Mesendoderm (in vitro differentiated cells): Measurements from ENCODE around the gene ORC1.

Source experiments
- DNase-seq: peaks from one replicate; pipeline ENCODE4 v3.0.0; 2013
- H2AK5ac ChIP-seq: 2 replicates; pipeline ENCODE4 v1.6.1; 2013; ENCODE audit warnings: low read length, inconsistent platforms
- H2BK120ac ChIP-seq: 2 replicates; pipeline ENCODE4 v1.6.1; 2013; ENCODE audit warnings: low read depth, mild to moderate bottlenecking, low read length, moderate library complexity, mixed read lengths
- H2BK15ac ChIP-seq: replicated peaks from 2 replicates; pipeline ENCODE4 v1.6.1; 2013; ENCODE audit warnings: low read depth, mild to moderate bottlenecking, moderate library complexity
- H2BK5ac ChIP-seq: 2 replicates; pipeline ENCODE4 v1.6.1; 2013; ENCODE audit warnings: low read length, inconsistent platforms
- H3K18ac ChIP-seq: 2 replicates; pipeline ENCODE4 v1.6.1; 2013; ENCODE audit warnings: mild to moderate bottlenecking, low read length, mixed read lengths
- H3K23ac ChIP-seq: one replicate; pipeline ENCODE4 v1.6.1; 2013; ENCODE audit warnings: low read length
- H3K27ac ChIP-seq: 2 replicates; pipeline ENCODE4 v1.5.1; 2013; ENCODE audit warnings: low read depth, mild to moderate bottlenecking, inconsistent platforms, low read length, moderate library complexity
- H3K27me3 ChIP-seq: 2 replicates; pipeline ENCODE4 v1.6.1; 2013; ENCODE audit warnings: low read length, control low read depth, mild to moderate bottlenecking, inconsistent platforms; ENCODE audit not compliant: insufficient read depth, poor library complexity
- H3K36me3 ChIP-seq: 2 replicates; pipeline ENCODE4 v1.6.1; 2013; ENCODE audit warnings: low read length, inconsistent platforms; ENCODE audit not compliant: control insufficient read depth, insufficient read depth
- H3K4ac ChIP-seq: one replicate; pipeline ENCODE4 v1.6.1; 2013; ENCODE audit warnings: low read depth, mild to moderate bottlenecking, low read length, moderate library complexity
- H3K4me1 ChIP-seq: 2 replicates; pipeline ENCODE4 v1.6.1; 2013; ENCODE audit warnings: low read depth, low read length, inconsistent platforms; ENCODE audit not compliant: control insufficient read depth
- H3K4me2 ChIP-seq: 2 replicates; pipeline ENCODE4 v1.6.1; 2013; ENCODE audit warnings: low read length
- H3K4me3 ChIP-seq: 2 replicates; pipeline ENCODE4 v1.5.1; 2013; ENCODE audit warnings: mild to moderate bottlenecking, low read length
- H3K56ac ChIP-seq: one replicate; pipeline ENCODE4 v1.6.1; 2013; ENCODE audit warnings: low read length
- H3K79me1 ChIP-seq: 2 replicates; pipeline ENCODE4 v1.6.1; 2013; ENCODE audit warnings: low read length, inconsistent platforms
- H3K79me2 ChIP-seq: 2 replicates; pipeline ENCODE4 v1.6.1; 2013; ENCODE audit warnings: mild to moderate bottlenecking, low read length; ENCODE audit not compliant: control insufficient read depth, insufficient read depth
- H3K9ac ChIP-seq: 2 replicates; pipeline ENCODE4 v1.6.1; 2013; ENCODE audit warnings: low read length, inconsistent platforms
- H4K5ac ChIP-seq: one replicate; pipeline ENCODE4 v1.6.1; 2013; ENCODE audit warnings: low read length
- H4K8ac ChIP-seq: one replicate; pipeline ENCODE4 v1.6.1; 2013; ENCODE audit warnings: low read depth, mild to moderate bottlenecking, control low read depth, low read length, moderate library complexity
- WGBS: extraction: QIAGEN DNeasy Blood & Tissue Kit; methylation state at CpG from one replicate; pipeline ENCODE4 v1.1.7; 2013; ENCODE audit warnings: low lambda C conversion rate, missing lambda C conversion rate; ENCODE audit not compliant: insufficient coverage; ENCODE audit errors: extremely low coverage; 5-methylcytosine and 5-hydroxymethylcytosine counted together

The ORC1 gene

DNA sequence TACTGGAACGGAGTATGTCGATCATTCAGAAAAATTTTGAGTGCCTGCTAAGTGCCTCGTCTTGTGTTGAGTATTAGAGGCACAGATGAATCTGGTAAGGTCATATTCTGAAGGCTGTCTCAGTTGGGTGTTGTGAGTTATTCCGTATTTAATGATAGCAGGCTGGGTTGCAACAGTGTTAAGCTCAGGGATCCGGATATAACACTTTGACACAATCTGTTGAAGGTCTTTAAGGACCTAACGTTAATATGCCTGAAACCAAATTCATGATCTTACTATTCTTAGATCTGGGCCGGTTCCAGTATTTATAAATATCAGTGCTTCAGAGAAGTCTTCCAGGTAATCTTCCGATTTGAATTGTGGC, 734 bp upstream of the ORC1 start:
- Histone ChIP-seq H3K18ac (peak overlapping the region; percentile 78), H2BK120ac (no peak overlapping the region), H3K56ac (peak overlapping the region; percentile 94), H3K9ac (peak overlapping the region; percentile 88), H2BK15ac (no peak overlapping the region), H3K79me2 (peaks cover 48% of the 10 kb centered on the region), H3K4me3 (peak overlapping the region; percentile 67), H2AK5ac (no peak overlapping the region), H4K5ac (no peak overlapping the region), H3K4me1 (peaks cover 2% of the 10 kb centered on the region), H4K8ac (no peak overlapping the region), H3K79me1 (peaks cover 18% of the 10 kb centered on the region), H3K36me3 (peaks cover 14% of the 10 kb centered on the region), H2BK5ac (no peak overlapping the region), H3K27me3 (no peaks in the 10 kb centered on the region), H3K27ac (peak overlapping the region; percentile 57), H3K23ac (no peak overlapping the region), H3K4me2 (peak overlapping the region; percentile 71), H3K4ac (peak overlapping the region; percentile 38)
- WGBS: no CpG with 5 or more reads among the region's 8 CpGs
- DNase-seq: no peak

DNA sequence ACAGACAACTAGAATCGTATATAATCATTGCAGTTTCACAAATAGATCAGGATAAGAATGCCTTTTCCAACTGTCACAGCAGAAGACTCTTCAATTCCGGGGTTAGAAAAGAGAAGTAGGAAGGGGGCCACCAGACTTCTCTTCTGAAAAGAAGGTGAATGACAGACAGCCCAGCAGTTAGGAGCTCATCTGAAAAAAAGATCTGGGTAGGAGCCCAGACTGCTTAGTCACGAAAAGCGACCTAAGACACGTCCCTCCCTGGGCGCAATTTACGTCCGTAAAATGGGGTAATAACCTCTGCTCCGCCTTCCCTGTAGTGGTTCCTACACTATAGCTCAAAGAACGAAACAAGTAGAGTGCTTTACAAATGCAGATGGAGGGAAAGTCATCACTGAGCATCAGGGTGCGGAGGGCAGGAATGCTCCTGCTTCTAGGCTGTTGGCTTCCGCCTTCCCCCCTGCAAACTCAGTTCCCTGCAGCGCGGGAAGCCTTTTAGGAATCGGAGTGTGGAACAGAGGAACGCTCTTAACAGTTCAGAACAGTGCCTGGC, 582 bp downstream of the ORC1 start:
- no CpG with 5 or more reads among the region's 16 CpGs for WGBS

DNA sequence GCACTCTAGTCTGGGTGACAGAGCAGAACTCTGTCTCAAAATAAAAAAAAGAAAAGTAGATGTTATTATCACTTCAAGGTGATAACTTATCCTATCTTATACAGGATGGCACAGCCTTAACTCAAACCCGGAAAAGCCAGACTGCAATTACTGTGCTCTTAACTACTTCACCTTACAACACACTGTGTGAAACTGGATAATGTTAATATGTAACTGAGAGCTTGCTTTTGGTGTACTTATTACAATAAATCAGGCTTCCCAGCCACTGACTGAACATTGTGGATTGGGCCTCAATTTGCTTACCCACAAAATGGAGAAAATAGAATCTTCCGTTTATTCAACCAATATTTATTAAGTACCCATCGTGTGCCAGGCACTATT, 1.4 kb downstream of the ORC1 start:
- Histone ChIP-seq H3K4me3 (no peak overlapping the region), H4K8ac (no peak overlapping the region), H3K27ac (no peak overlapping the region), H2BK15ac (no peak overlapping the region), H3K79me1 (peaks cover 20% of the 10 kb centered on the region), H3K9ac (peak overlapping the region; percentile 97), H3K4me2 (peak overlapping the region; percentile 30), H3K23ac (no peak overlapping the region), H2AK5ac (no peak overlapping the region), H2BK120ac (no peak overlapping the region), H3K18ac (no peak overlapping the region), H3K79me2 (peaks cover 52% of the 10 kb centered on the region), H3K56ac (peak overlapping the region; percentile 62), H2BK5ac (no peak overlapping the region), H3K4ac (no peak overlapping the region), H3K36me3 (peaks cover 6% of the 10 kb centered on the region), H4K5ac (no peak overlapping the region), H3K4me1 (peaks cover 2% of the 10 kb centered on the region), H3K27me3 (no peaks in the 10 kb centered on the region)
- no peak for DNase-seq
- WGBS: no CpG with 5 or more reads among the region's 3 CpGs

More for the DNA sequence above, 582 bp downstream of the ORC1 start:
- Histone ChIP-seq H3K4me2 (peak overlapping the region; percentile 30), H2AK5ac (no peak overlapping the region), H3K23ac (peak overlapping the region; percentile 94), H4K5ac (no peak overlapping the region), H3K4me1 (peaks cover 2% of the 10 kb centered on the region), H2BK120ac (no peak overlapping the region), H3K79me2 (peaks cover 52% of the 10 kb centered on the region), H3K56ac (peak overlapping the region; percentile 100), H4K8ac (no peak overlapping the region), H3K27me3 (no peaks in the 10 kb centered on the region), H3K4ac (no peak overlapping the region), H3K4me3 (peak overlapping the region; percentile 100), H3K9ac (peak overlapping the region; percentile 97), H2BK15ac (no peak overlapping the region), H3K36me3 (peaks cover 9% of the 10 kb centered on the region), H2BK5ac (peak overlapping the region; percentile 20), H3K79me1 (peaks cover 22% of the 10 kb centered on the region), H3K18ac (no peak overlapping the region), H3K27ac (peak overlapping the region; percentile 70)
- DNase-seq: peak; percentile 87

GRCh38 chr1:52400131-52400530, 4.1 kb downstream of the ORC1 start:
- Histone ChIP-seq H3K4ac (no peak overlapping the region), H3K4me1 (peaks cover 3% of the 10 kb centered on the region), H4K8ac (no peak overlapping the region), H4K5ac (no peak overlapping the region), H3K79me1 (peaks cover 23% of the 10 kb centered on the region), H2BK5ac (no peak overlapping the region), H3K27ac (no peak overlapping the region), H3K9ac (no peak overlapping the region), H3K36me3 (peaks cover 13% of the 10 kb centered on the region), H3K79me2 (peaks cover 37% of the 10 kb centered on the region), H3K23ac (no peak overlapping the region), H3K56ac (no peak overlapping the region), H2BK120ac (no peak overlapping the region), H3K4me3 (no peak overlapping the region), H2BK15ac (no peak overlapping the region), H3K18ac (no peak overlapping the region), H3K27me3 (no peaks in the 10 kb centered on the region), H2AK5ac (no peak overlapping the region), H3K4me2 (no peak overlapping the region)
- no peak for DNase-seq
- WGBS: no CpG with 5 or more reads among the region's 6 CpGs

DNA sequence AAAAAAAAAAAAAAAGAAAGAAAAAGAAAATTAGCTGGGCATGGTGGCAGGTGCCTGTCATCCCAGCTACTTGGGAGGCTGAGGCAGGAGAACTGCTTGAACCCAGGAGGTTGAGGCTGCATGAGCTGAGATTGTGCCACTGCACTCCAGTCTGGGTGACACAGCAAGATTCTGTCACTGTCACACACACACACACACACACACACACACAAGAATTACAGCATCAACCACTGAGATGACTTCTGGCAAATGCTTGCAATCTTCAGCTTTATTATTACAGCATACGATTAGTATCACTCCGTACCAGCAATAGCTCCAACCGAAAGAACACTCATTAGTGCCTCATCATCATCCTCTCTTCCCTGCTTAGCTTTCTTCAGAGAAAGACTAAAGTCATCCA, 4.6 kb downstream of the ORC1 start:
- peaks cover 32% of the 10 kb centered on the region for H3K79me2 ChIP-seq
- H3K4ac ChIP-seq: no peak overlapping the region
- H3K27ac ChIP-seq: no peak overlapping the region
- H2BK15ac ChIP-seq: no peak overlapping the region
- H3K23ac ChIP-seq: no peak overlapping the region
- H2AK5ac ChIP-seq: no peak overlapping the region
- no CpG with 5 or more reads among the region's 3 CpGs for WGBS
- no peak for DNase-seq
- peaks cover 22% of the 10 kb centered on the region for H3K79me1 ChIP-seq
- H3K27me3 ChIP-seq: no peaks in the 10 kb centered on the region
- H3K56ac ChIP-seq: no peak overlapping the region
- H3K36me3 ChIP-seq: peaks cover 13% of the 10 kb centered on the region
- no peak overlapping the region for H4K8ac ChIP-seq
- H3K4me3 ChIP-seq: no peak overlapping the region
- no peak overlapping the region for H3K9ac ChIP-seq
- no peak overlapping the region for H2BK5ac ChIP-seq
- no peak overlapping the region for H4K5ac ChIP-seq
- no peak overlapping the region for H3K4me2 ChIP-seq
- peaks cover 3% of the 10 kb centered on the region for H3K4me1 ChIP-seq
- H2BK120ac ChIP-seq: no peak overlapping the region
- no peak overlapping the region for H3K18ac ChIP-seq

DNA sequence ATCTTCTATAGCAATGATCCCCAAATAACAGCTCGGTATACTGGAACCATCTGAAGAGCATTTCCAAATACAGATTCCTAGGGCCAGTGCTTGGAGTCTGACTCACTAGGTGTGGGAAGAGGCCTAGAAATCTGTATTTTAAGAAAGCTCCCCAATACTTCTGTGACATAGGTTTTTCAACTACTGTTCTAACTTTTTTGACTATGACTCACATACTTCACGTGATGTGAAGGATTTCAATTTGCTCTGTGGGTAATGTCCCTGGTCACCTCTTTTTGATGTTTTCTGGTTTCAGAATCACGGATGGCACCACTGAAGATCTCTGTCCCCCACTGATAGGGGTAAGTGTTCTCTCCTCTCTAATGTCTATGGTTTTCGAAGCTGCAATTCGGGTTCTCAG, 11.0 kb downstream of the ORC1 start:
- H2BK5ac ChIP-seq: no peak overlapping the region
- no peak overlapping the region for H2AK5ac ChIP-seq
- no peak overlapping the region for H3K9ac ChIP-seq
- no peak overlapping the region for H4K8ac ChIP-seq
- no peak overlapping the region for H4K5ac ChIP-seq
- H3K4me1 ChIP-seq: peaks cover 2% of the 10 kb centered on the region
- H3K36me3 ChIP-seq: peaks cover 14% of the 10 kb centered on the region
- no peak overlapping the region for H3K23ac ChIP-seq
- H3K79me2 ChIP-seq: no peaks in the 10 kb centered on the region
- no peak for DNase-seq
- no peak overlapping the region for H3K4me3 ChIP-seq
- no peak overlapping the region for H2BK15ac ChIP-seq
- H3K4ac ChIP-seq: no peak overlapping the region
- WGBS: no CpG with 5 or more reads among the region's 5 CpGs
- H3K27me3 ChIP-seq: no peaks in the 10 kb centered on the region
- H3K18ac ChIP-seq: no peak overlapping the region
- H3K79me1 ChIP-seq: peaks cover 6% of the 10 kb centered on the region
- H2BK120ac ChIP-seq: no peak overlapping the region
- no peak overlapping the region for H3K56ac ChIP-seq
- H3K4me2 ChIP-seq: no peak overlapping the region
- H3K27ac ChIP-seq: no peak overlapping the region
